Sigmoid colon (tissue), 4 donors: ENCODE measurements around the gene CCDC68.

Source experiments
- POLR2A ChIP-seq, 2 donors: fragments of 450-650 bp; IDR thresholded peaks; one replicate each; pipeline ENCODE4 v1.6.1; 2016; ENCODE audit warnings: antibody characterized with exemption in 2 of 2, mild to moderate bottlenecking in 2 of 2, moderate library complexity in 2 of 2
- POLR2AphosphoS5 ChIP-seq, 4 donors: sonication (generic); formaldehyde crosslinking; IDR thresholded peaks; one replicate each; pipeline ENCODE4 v1.6.1; 2017; ENCODE audit warnings: antibody characterized with exemption in 4 of 4

DNA sequence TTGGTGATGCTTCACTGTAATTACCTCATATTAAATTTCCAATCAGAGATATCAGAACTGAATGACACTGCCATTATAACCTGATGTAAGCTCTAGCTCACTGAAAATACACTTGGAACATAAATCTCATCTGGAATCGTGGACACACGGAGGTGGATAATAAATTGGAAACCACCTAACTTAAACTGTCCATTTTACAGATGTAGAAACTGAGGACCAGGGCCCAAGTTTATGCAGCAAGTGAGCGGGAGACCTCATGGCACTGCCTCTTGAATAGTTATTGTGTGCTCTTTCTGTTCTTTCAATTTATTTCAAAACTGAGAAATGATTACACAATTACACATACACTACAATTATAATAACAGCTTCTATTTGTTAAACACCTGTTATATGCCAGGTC, 20.8 kb downstream of the CCDC68 start:
- TF ChIP-seq POLR2A (IDR thresholded peaks at IDR 0.05) (no peak), POLR2AphosphoS5 (IDR thresholded peaks at IDR 0.05) (no peak)
